Lung microvascular endothelial cell (primary cell): Measurements from ENCODE around the gene SYT1. TPM values are rescaled to one million over a fixed set of nuclear protein-coding genes. Genes with fewer than 3 reads are reported as not detected.

Source experiments
- DNase-seq, 2 donors: peaks; one replicate each; pipeline versions ENCODE4 v3.0.0 to v3.0.0-alpha.2; 2010; ENCODE audit warnings: low read depth in 2 of 2
- total RNA-seq: library from RNA; depleted of rRNA; stranded (reverse); fragments of >200 nt; gene quantifications from 2 replicates; pipeline ENCODE4 v1.2.1, GENCODE V29; 2014

The SYT1 gene
- total RNA-seq, 1 donor from 2014 or later = 5.4 TPM

GRCh38 chr12:79294590-79294989, 430.0 kb downstream of the SYT1 start:
- DNase-seq = no peak

- DNase-seq = peak in 1 of 2 donors; percentile 37
These were observed 431.0 kb downstream of the SYT1 start for GRCh38 chr12:79295572-79295971.

GRCh38 chr12:79296133-79296532, 431.6 kb downstream of the SYT1 start:
- no peak for DNase-seq

GRCh38 chr12:79296871-79297270, 432.3 kb downstream of the SYT1 start:
- DNase-seq = no peak

- peak; percentile 16 to 42 for DNase-seq
These were observed 433.9 kb downstream of the SYT1 start for GRCh38 chr12:79298506-79298905.

- DNase-seq = no peak
These were observed 435.0 kb downstream of the SYT1 start for GRCh38 chr12:79299447-79300198.

- no peak for DNase-seq
These were observed 435.6 kb downstream of the SYT1 start for GRCh38 chr12:79300199-79300568.

GRCh38 chr12:79301181-79301580, 436.6 kb downstream of the SYT1 start:
- no peak for DNase-seq

- DNase-seq = peak; percentile 79 to 99
These were observed 437.7 kb downstream of the SYT1 start for GRCh38 chr12:79302162-79302814.

- no peak for DNase-seq
These were observed 442.8 kb downstream of the SYT1 start for GRCh38 chr12:79307340-79307739.

GRCh38 chr12:79309039-79309438, 444.5 kb downstream of the SYT1 start:
- DNase-seq = peak in 1 of 2 donors; percentile 75

GRCh38 chr12:79317179-79317847, 452.7 kb downstream of the SYT1 start:
- peak in 1 of 2 donors; percentile 59 for DNase-seq

GRCh38 chr12:79322905-79323304, 458.3 kb downstream of the SYT1 start:
- no peak for DNase-seq

GRCh38 chr12:79324571-79324970, 460.0 kb downstream of the SYT1 start:
- DNase-seq = no peak

- DNase-seq = no peak
These were observed 461.6 kb downstream of the SYT1 start for GRCh38 chr12:79326222-79326621.

GRCh38 chr12:79326663-79327062, 462.1 kb downstream of the SYT1 start:
- no peak for DNase-seq

GRCh38 chr12:79327465-79327864, 462.9 kb downstream of the SYT1 start:
- DNase-seq = no peak

- DNase-seq = peak in 1 of 2 donors; percentile 64
These were observed 465.4 kb downstream of the SYT1 start for GRCh38 chr12:79329933-79330332.

- no peak for DNase-seq
These were observed 467.3 kb downstream of the SYT1 start for GRCh38 chr12:79331870-79332269.

- DNase-seq = no peak
These were observed 468.6 kb downstream of the SYT1 start for GRCh38 chr12:79333144-79333543.

- DNase-seq = no peak
These were observed 473.2 kb downstream of the SYT1 start for GRCh38 chr12:79337662-79338290.
